IMR-90 (cell line): ENCODE data around the gene DPF3. TPM values are rescaled to one million over a fixed set of nuclear protein-coding genes. Genes with fewer than 3 reads are reported as not detected.

Experiments used
- ATAC-seq: fragments of 200-7000 bp; cut with Tn5 transposase; 2 replicates; pipeline ENCODE4 v1.9.1; 2020; ENCODE audit warnings: low read depth, mild to moderate bottlenecking, moderate library complexity
- BruUV-seq: library from RNA; stranded (reverse); fragments of 400-500 nt; replicated peaks from 2 replicates; lab custom pipeline; 2021; lab: Mats Ljungman, UMichigan
- CTCF ChIA-PET: fragments of 300-600 bp; formaldehyde crosslinking; extraction: SDS; loops from one replicate; lab custom pipeline; 2021; ENCODE audit warnings: antibody characterized with exemption; lab: Yijun Ruan, JAX
- POLR2A ChIA-PET: fragments of 300-600 bp; sonication (Branson Sonifier 250); formaldehyde crosslinking; loops from one replicate; lab custom pipeline; 2022; ENCODE audit warnings: antibody characterized with exemption; ENCODE audit not compliant: unreplicated experiment; lab: Charles Lee
- DNase-seq: peaks from one replicate; pipeline ENCODE4 v3.0.0; 2013
- H2AFZ ChIP-seq: replicated peaks from 2 replicates; pipeline ENCODE3; 2013; ENCODE audit warnings: low read length, mild to moderate bottlenecking; ENCODE audit not compliant: poor library complexity
- H2AK5ac ChIP-seq: 2 replicates; pipeline ENCODE4 v1.6.1; 2013; ENCODE audit warnings: low read depth, low read length, inconsistent platforms
- H2AK9ac ChIP-seq: replicated peaks from 2 replicates; pipeline ENCODE3; 2013; ENCODE audit warnings: mild to moderate bottlenecking, low read depth, low read length, moderate library complexity; ENCODE audit not compliant: poor library complexity
- H2BK120ac ChIP-seq: 2 replicates; pipeline ENCODE4 v1.6.1; 2013; ENCODE audit warnings: low read depth, low read length, inconsistent platforms
- H2BK15ac ChIP-seq: 3 replicates; pipeline ENCODE4 v1.6.1; 2013; ENCODE audit warnings: low read depth, low read length, inconsistent platforms
- H2BK20ac ChIP-seq: 2 replicates; pipeline ENCODE4 v1.6.1; 2013; ENCODE audit warnings: low read depth, mild to moderate bottlenecking, inconsistent platforms, low read length, moderate library complexity
- H2BK5ac ChIP-seq: 2 replicates; pipeline ENCODE4 v1.6.1; 2013; ENCODE audit warnings: mild to moderate bottlenecking, low read depth, low read length, inconsistent platforms; ENCODE audit not compliant: poor library complexity, severe bottlenecking
- H3K14ac ChIP-seq: replicated peaks from 2 replicates; pipeline ENCODE4 v1.6.1; 2013; ENCODE audit warnings: low read depth, low read length, inconsistent platforms
- H3K18ac ChIP-seq: 2 replicates; pipeline ENCODE4 v1.6.1; 2013; ENCODE audit warnings: low read depth, low read length, control low read depth
- H3K23ac ChIP-seq: 2 replicates; pipeline ENCODE4 v1.6.1; 2013; ENCODE audit warnings: low read depth, low read length, inconsistent platforms
- H3K27ac ChIP-seq: 2 replicates; pipeline ENCODE4 v1.5.1; 2013; ENCODE audit warnings: mild to moderate bottlenecking, control low read depth, low read length; ENCODE audit not compliant: insufficient read depth
- H3K27me3 ChIP-seq: 2 replicates; pipeline ENCODE4 v1.6.1; 2013; ENCODE audit warnings: low read length; ENCODE audit not compliant: control insufficient read depth, insufficient read depth
- H3K36me3 ChIP-seq: 2 replicates; pipeline ENCODE4 v1.6.1; 2013; ENCODE audit warnings: low read length, mixed read lengths; ENCODE audit not compliant: control insufficient read depth, insufficient read depth
- H3K4ac ChIP-seq: 2 replicates; pipeline ENCODE4 v1.6.1; 2013; ENCODE audit warnings: low read depth, low read length, inconsistent platforms
- H3K4me1 ChIP-seq: 2 replicates; pipeline ENCODE4 v1.6.1; 2013; ENCODE audit warnings: low read length, mixed read lengths; ENCODE audit not compliant: control insufficient read depth, insufficient read depth
- H3K4me2 ChIP-seq: 2 replicates; pipeline ENCODE4 v1.6.1; 2013; ENCODE audit warnings: low read depth, mild to moderate bottlenecking, control low read depth, low read length, moderate library complexity
- H3K4me3 ChIP-seq: 2 replicates; pipeline ENCODE4 v1.5.1; 2013; ENCODE audit warnings: low read depth, mild to moderate bottlenecking, control low read depth, low read length, moderate library complexity; ENCODE audit not compliant: insufficient read depth
- H3K56ac ChIP-seq: 2 replicates; pipeline ENCODE4 v1.6.1; 2013; ENCODE audit warnings: low read length, inconsistent platforms; ENCODE audit not compliant: insufficient read depth; ENCODE audit errors: extremely low read depth
- H3K79me1 ChIP-seq, 2 experiments: 2 replicates each; pipeline ENCODE4 v1.6.1; 2013; ENCODE audit warnings: low read length in 2 of 2, inconsistent platforms in 1 of 2, low read depth in 1 of 2
- H3K9ac ChIP-seq: 2 replicates; pipeline ENCODE4 v1.6.1; 2013; ENCODE audit warnings: low read depth, low read length, control low read depth
- H3K9me1 ChIP-seq: 2 replicates; pipeline ENCODE4 v1.6.1; 2013; ENCODE audit warnings: low read length, inconsistent platforms; ENCODE audit not compliant: insufficient read depth
- H3K9me3 ChIP-seq: 2 replicates; pipeline ENCODE4 v1.6.1; 2013; ENCODE audit warnings: low read length; ENCODE audit not compliant: control insufficient read depth, insufficient read depth
- H4K20me1 ChIP-seq: 2 replicates; pipeline ENCODE4 v1.6.1; 2013; ENCODE audit warnings: low read length, inconsistent platforms; ENCODE audit not compliant: insufficient read depth
- H4K5ac ChIP-seq: 2 replicates; pipeline ENCODE4 v1.6.1; 2013; ENCODE audit warnings: mild to moderate bottlenecking, low read depth, low read length, control low read depth
- H4K8ac ChIP-seq, 2 experiments: 2 replicates each; pipeline ENCODE4 v1.6.1; 2013; ENCODE audit warnings: low read depth in 2 of 2, low read length in 2 of 2, control low read depth in 1 of 2, inconsistent platforms in 1 of 2
- H4K91ac ChIP-seq: 2 replicates; pipeline ENCODE4 v1.6.1; 2013; ENCODE audit warnings: low read depth, low read length, inconsistent platforms; ENCODE audit not compliant: insufficient read depth
- CEBPB ChIP-seq: IDR thresholded peaks from 2 replicates; pipeline ENCODE4 v1.6.1; 2012; ENCODE audit warnings: low read depth, low read length, improper control_type of control experiment
- CHD1 ChIP-seq: IDR thresholded peaks from 2 replicates; pipeline ENCODE4 v1.6.1; 2012; ENCODE audit warnings: low read depth, low read length, improper control_type of control experiment
- FOS ChIP-seq: fragments of 150-350 bp; IDR thresholded peaks from 2 replicates; pipeline ENCODE4 v1.6.1; 2016; ENCODE audit warnings: low read depth, low read length
- MAFK ChIP-seq: IDR thresholded peaks from 2 replicates; pipeline ENCODE4 v1.6.1; 2012; ENCODE audit warnings: low read depth, low read length, improper control_type of control experiment
- USF2 ChIP-seq: fragments of 150-350 bp; IDR thresholded peaks from 2 replicates; pipeline ENCODE4 v1.6.1; 2017; ENCODE audit warnings: mild to moderate bottlenecking, antibody characterized with exemption, low read length, low read depth
- WGBS, 2 experiments: methylation state at CpG; one replicate each; pipeline versions ENCODE4 v1.1.5 to v1.1.7; 2013; ENCODE audit warnings: missing lambda C conversion rate in 2 of 2; ENCODE audit not compliant: insufficient read length in 1 of 2; ENCODE audit errors: extremely low coverage in 2 of 2; 5-methylcytosine and 5-hydroxymethylcytosine counted together
- dilution Hi-C: fragments of 300-500 bp; cut with HindIII; formaldehyde crosslinking; loops from one replicate; pipeline ENCODE4 v1.14.3; 2018; ENCODE audit warnings: low sequenced_read_pairs; ENCODE audit not compliant: unreplicated experiment
- in situ Hi-C: fragments of 300-500 bp; cut with MboI; formaldehyde crosslinking; loops from 3 replicates; pipeline ENCODE4 v1.14.3; 2019; ENCODE audit warnings: low sequenced_read_pairs, inconsistent platforms, mixed read lengths
- intact Hi-C: fragments of 100-400 bp; cut with micrococcal nuclease; formaldehyde crosslinking; loops from 2 replicates; pipeline ENCODE4 v1.10.0; 2022
- polyA plus RNA-seq, 3 experiments: library from polyadenylated mRNA; depleted of rRNA; stranded (reverse); fragments of >200 nt; gene quantifications; 2 replicates each; pipeline ENCODE4 v1.2.3, GENCODE V29; 2012; ENCODE audit warnings: low replicate concordance in 1 of 3
- total RNA-seq: library from RNA; depleted of rRNA; stranded (reverse); fragments of >200 nt; gene quantifications from 2 replicates; pipeline ENCODE4 v1.2.3, GENCODE V29; 2012
- TF ChIP-seq, protein P1 (sequence below): conservative IDR thresholded peaks from 2 replicates; pipeline ENCODE4 v1.5.1; 2012; ENCODE audit warnings: mild to moderate bottlenecking, low read depth, low read length, improper control_type of control experiment

DPF3 gene
- total and polyA plus RNA-seq, 2 of the 4 experiments (the other 2 are of a cell fraction) = 30.5 to 32.8 TPM

DNA sequence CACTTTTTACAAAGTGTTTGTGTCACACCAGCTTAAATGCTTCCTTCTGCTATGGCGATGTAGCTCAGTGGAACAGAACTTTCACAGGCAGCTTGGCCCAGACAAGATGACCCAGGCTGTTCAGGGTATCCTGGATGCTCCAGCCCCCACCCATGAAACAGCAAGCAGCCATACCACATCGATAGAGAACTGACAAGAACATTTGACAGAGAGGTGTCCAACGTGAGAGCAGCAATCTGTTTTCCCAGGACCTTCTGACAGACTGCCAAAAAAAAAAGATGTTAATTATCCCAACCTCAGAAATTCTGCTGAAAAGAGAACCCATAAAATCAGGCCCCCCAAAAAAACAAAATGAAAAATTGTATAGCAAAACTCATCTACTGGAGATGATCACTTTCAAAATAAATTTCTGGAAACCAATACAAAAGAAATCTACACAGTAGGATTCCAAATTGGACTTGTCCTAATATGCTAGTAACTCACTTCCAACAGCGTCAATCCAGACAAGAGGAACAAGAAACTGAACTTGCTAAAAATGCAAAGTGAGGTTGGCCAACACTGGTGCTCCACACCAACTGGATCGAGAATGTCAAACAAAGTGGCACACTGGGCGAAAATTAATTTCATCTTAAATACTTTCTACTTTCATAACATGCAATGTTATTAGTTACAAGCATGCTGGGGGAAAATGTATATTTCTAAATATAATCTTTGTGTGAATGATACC, 118.8 kb downstream of the DPF3 start:
- H3K14ac ChIP-seq = no peak overlapping the region
- no peak overlapping the region for H3K56ac ChIP-seq
- CTCF ChIA-PET = interaction anchor here (0.7 kb wide), 1 partner anchor 34 kb away, joined by 3 read pairs; no protein-coding TSS in a partner anchor
- H2BK120ac ChIP-seq = no peak overlapping the region
- H3K4me2 ChIP-seq = no peak overlapping the region
- H3K4ac ChIP-seq = no peak overlapping the region
- H3K23ac ChIP-seq = no peak overlapping the region
- H3K27ac ChIP-seq = no peak overlapping the region
- H2BK20ac ChIP-seq = no peak overlapping the region
- intact Hi-C loops = no loop called here
- H3K9me3 ChIP-seq = peaks cover 3% of the 10 kb centered on the region; the same call in 1 of the 2 replicates
- H4K5ac ChIP-seq = no peak overlapping the region
- no peak overlapping the region for H3K4me3 ChIP-seq
- no peak overlapping the region for H2BK15ac ChIP-seq
- dilution Hi-C loops = no loop called here
- H3K9ac ChIP-seq = no peak overlapping the region
- peaks cover 39 to 75% of the 10 kb centered on the region in 2 experiments for H3K79me1 ChIP-seq
- POLR2A ChIA-PET = no interaction called here
- no peak for DNase-seq
- H3K4me1 ChIP-seq = peaks cover 6% of the 10 kb centered on the region
- TF ChIP-seq USF2 = no peak
- TF ChIP-seq CEBPB = no peak
- TF ChIP-seq, protein P1, sequence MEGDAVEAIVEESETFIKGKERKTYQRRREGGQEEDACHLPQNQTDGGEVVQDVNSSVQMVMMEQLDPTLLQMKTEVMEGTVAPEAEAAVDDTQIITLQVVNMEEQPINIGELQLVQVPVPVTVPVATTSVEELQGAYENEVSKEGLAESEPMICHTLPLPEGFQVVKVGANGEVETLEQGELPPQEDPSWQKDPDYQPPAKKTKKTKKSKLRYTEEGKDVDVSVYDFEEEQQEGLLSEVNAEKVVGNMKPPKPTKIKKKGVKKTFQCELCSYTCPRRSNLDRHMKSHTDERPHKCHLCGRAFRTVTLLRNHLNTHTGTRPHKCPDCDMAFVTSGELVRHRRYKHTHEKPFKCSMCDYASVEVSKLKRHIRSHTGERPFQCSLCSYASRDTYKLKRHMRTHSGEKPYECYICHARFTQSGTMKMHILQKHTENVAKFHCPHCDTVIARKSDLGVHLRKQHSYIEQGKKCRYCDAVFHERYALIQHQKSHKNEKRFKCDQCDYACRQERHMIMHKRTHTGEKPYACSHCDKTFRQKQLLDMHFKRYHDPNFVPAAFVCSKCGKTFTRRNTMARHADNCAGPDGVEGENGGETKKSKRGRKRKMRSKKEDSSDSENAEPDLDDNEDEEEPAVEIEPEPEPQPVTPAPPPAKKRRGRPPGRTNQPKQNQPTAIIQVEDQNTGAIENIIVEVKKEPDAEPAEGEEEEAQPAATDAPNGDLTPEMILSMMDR = no peak
- TF ChIP-seq FOS = no peak
- TF ChIP-seq CHD1 = no peak
- no peak for TF ChIP-seq MAFK
- H4K91ac ChIP-seq = no peak overlapping the region
- peak overlapping the region in 1 of 2 experiments; percentile 5; a peak in 1 of 4 replicates for H4K8ac ChIP-seq
- H3K27me3 ChIP-seq = no peaks in the 10 kb centered on the region
- no TSS peak for BruUV-seq
- no peak overlapping the region for H2AK9ac ChIP-seq
- in situ Hi-C loops = no loop called here
- peaks cover 14% of the 10 kb centered on the region; the same call in 1 of the 2 replicates for H3K9me1 ChIP-seq
- no peak for ATAC-seq
- H3K18ac ChIP-seq = no peak overlapping the region; the same call in 1 of the 2 replicates
- no peak overlapping the region for H2AK5ac ChIP-seq
- 0 out of 2 replicates have a peak, but pooled peaks cover 8% of the 10 kb centered on the region for H4K20me1 ChIP-seq
- H2AFZ ChIP-seq = no peak overlapping the region
- WGBS, 2 experiments = no CpG with 5 or more reads among the region's 6 CpGs
- H3K36me3 ChIP-seq = 0 out of 2 replicates have a peak, but pooled peaks cover 1% of the 10 kb centered on the region
- H2BK5ac ChIP-seq = no peak overlapping the region
